H1 (cell line): ENCODE results near the gene LTB4R. TPM values are rescaled to one million over a fixed set of nuclear protein-coding genes. Genes with fewer than 3 reads are reported as not detected.

Experiments used
- CTCF ChIA-PET: fragments of 300-600 bp; sonication (Branson Sonifier 250); formaldehyde crosslinking; loops from one replicate; lab custom pipeline; 2021; ENCODE audit not compliant: partially characterized antibody; lab: Charles Lee
- POLR2A ChIA-PET: fragments of 300-600 bp; sonication (Branson Sonifier 250); formaldehyde crosslinking; loops from one replicate; lab custom pipeline; 2021; ENCODE audit warnings: inconsistent platforms; ENCODE audit not compliant: partially characterized antibody; lab: Charles Lee
- DNase-seq, 2 experiments: peaks; one replicate each; pipeline versions ENCODE4 v3.0.0 to v3.0.0-alpha.2; 2010 to 2022; ENCODE audit warnings: low spot score in 2 of 2, low read depth in 1 of 2, mixed read lengths in 1 of 2
- FAIRE-seq: peaks from 2 replicates; lab custom pipeline; 2011; peaks lifted over from hg19 to GRCh38; lab: Jason Lieb, UNC
- H2AFZ ChIP-seq: 2 replicates; pipeline ENCODE4 v1.8.1; 2012; ENCODE audit warnings: low read length, inconsistent platforms
- H2AK5ac ChIP-seq: 2 replicates; pipeline ENCODE4 v1.6.1; 2013; ENCODE audit warnings: low read depth, low read length
- H2BK120ac ChIP-seq: replicated peaks from 2 replicates; pipeline ENCODE3; 2013; ENCODE audit warnings: low read depth, low read length, inconsistent platforms
- H2BK12ac ChIP-seq: 2 replicates; pipeline ENCODE4 v1.6.1; 2013; ENCODE audit warnings: low read depth, low read length
- H2BK15ac ChIP-seq: 2 replicates; pipeline ENCODE4 v1.6.1; 2013; ENCODE audit warnings: low read length
- H2BK20ac ChIP-seq: 2 replicates; pipeline ENCODE4 v1.6.1; 2013; ENCODE audit warnings: low read length
- H2BK5ac ChIP-seq: 2 replicates; pipeline ENCODE4 v1.6.1; 2013; ENCODE audit warnings: low read depth, low read length
- H3K14ac ChIP-seq: 2 replicates; pipeline ENCODE4 v1.6.1; 2013; ENCODE audit warnings: inconsistent platforms; ENCODE audit not compliant: insufficient read length
- H3K18ac ChIP-seq: 2 replicates; pipeline ENCODE4 v1.6.1; 2013; ENCODE audit warnings: low read length; ENCODE audit errors: extremely low read depth
- H3K23ac ChIP-seq: 2 replicates; pipeline ENCODE4 v1.6.1; 2013; ENCODE audit warnings: inconsistent platforms; ENCODE audit not compliant: insufficient read length
- H3K23me2 ChIP-seq: 2 replicates; pipeline ENCODE4 v1.6.1; 2013; ENCODE audit warnings: low read depth, low read length
- H3K27ac ChIP-seq: 2 replicates; pipeline ENCODE4 v1.6.1; 2011; ENCODE audit warnings: low read depth, low read length, inconsistent platforms
- H3K27me3 ChIP-seq, 4 experiments: replicated peaks in 1 of 4; 1 replicate in 1 of 4; 2 replicates in 3 of 4; pipeline versions ENCODE4 v1.6.1 to v1.8.1; 2011 to 2013; ENCODE audit warnings: low read length in 3 of 4, mild to moderate bottlenecking in 3 of 4, inconsistent platforms in 2 of 4, mixed read lengths in 2 of 4, moderate library complexity in 1 of 4; ENCODE audit not compliant: control insufficient read depth in 3 of 4, insufficient read depth in 3 of 4; ENCODE audit errors: extremely low read depth in 1 of 4
- H3K36me3 ChIP-seq, 4 experiments: 2 replicates each; pipeline versions ENCODE4 v1.6.1 to v1.8.1; 2011 to 2013; ENCODE audit warnings: mild to moderate bottlenecking in 4 of 4, low read length in 3 of 4, moderate library complexity in 2 of 4, control low read depth in 1 of 4, inconsistent platforms in 1 of 4; ENCODE audit not compliant: insufficient read depth in 4 of 4, control insufficient read depth in 2 of 4
- H3K4ac ChIP-seq: replicated peaks from 2 replicates; pipeline ENCODE3; 2013; ENCODE audit warnings: low read length, low read depth, mixed read lengths, inconsistent platforms; ENCODE audit not compliant: insufficient read length
- H3K4me1 ChIP-seq, 4 experiments: replicated peaks in 1 of 4; 1 replicate in 1 of 4; 2 replicates in 3 of 4; pipeline versions ENCODE4 v1.6.1 to v1.8.1; 2011 to 2013; ENCODE audit warnings: low read length in 3 of 4, inconsistent platforms in 2 of 4, mixed read lengths in 1 of 4; ENCODE audit not compliant: insufficient read depth in 4 of 4, control insufficient read depth in 3 of 4
- H3K4me2 ChIP-seq, 2 experiments: 2 replicates each; pipeline versions ENCODE4 v1.6.1 to v1.8.1; 2011 to 2013; ENCODE audit warnings: low read depth in 2 of 2, low read length in 2 of 2, control low read depth in 1 of 2, inconsistent platforms in 1 of 2, mild to moderate bottlenecking in 1 of 2; ENCODE audit not compliant: insufficient read depth in 1 of 2
- H3K4me3 ChIP-seq, 4 experiments: fragments of 200-600, 300-600 bp in 1 of 4; sonication (generic), shearing (Covaris generic), sonication (Bioruptor Twin) in 1 of 4; 2 replicates each; pipeline versions ENCODE4 v1.5.1 to v1.8.1; 2011 to 2016; ENCODE audit warnings: low read length in 4 of 4, low read depth in 3 of 4, control low read depth in 2 of 4, inconsistent platforms in 2 of 4, mild to moderate bottlenecking in 2 of 4, mixed read lengths in 1 of 4, moderate library complexity in 1 of 4; ENCODE audit not compliant: insufficient read depth in 2 of 4; ENCODE audit errors: extremely low read depth in 1 of 4
- H3K56ac ChIP-seq: replicated peaks from 2 replicates; pipeline ENCODE3; 2013; ENCODE audit warnings: low read depth, mild to moderate bottlenecking, mixed read lengths, low read length, inconsistent platforms; ENCODE audit not compliant: insufficient read length
- H3K79me1 ChIP-seq: 2 replicates; pipeline ENCODE4 v1.6.1; 2013; ENCODE audit warnings: low read depth, low read length, control low read depth
- H3K79me2 ChIP-seq, 2 experiments: 2 replicates each; pipeline versions ENCODE4 v1.6.1 to v1.8.1; 2012 to 2013; ENCODE audit warnings: low read length in 2 of 2, mild to moderate bottlenecking in 2 of 2, inconsistent platforms in 1 of 2; ENCODE audit not compliant: insufficient read depth in 2 of 2, control insufficient read depth in 1 of 2
- H3K9ac ChIP-seq, 4 experiments: replicated peaks in 1 of 4; 1 replicate in 1 of 4; 2 replicates in 3 of 4; pipeline versions ENCODE4 v1.6.1 to v1.8.1; 2011 to 2013; ENCODE audit warnings: low read depth in 3 of 4, low read length in 3 of 4, control low read depth in 2 of 4, mild to moderate bottlenecking in 2 of 4, moderate library complexity in 2 of 4, inconsistent platforms in 1 of 4; ENCODE audit errors: extremely low read depth in 1 of 4
- H3K9me3 ChIP-seq, 2 experiments: 2 replicates each; pipeline versions ENCODE4 v1.6.1 to v1.8.1; 2012 to 2013; ENCODE audit warnings: mild to moderate bottlenecking in 2 of 2, moderate library complexity in 2 of 2, control low read depth in 1 of 2, inconsistent platforms in 1 of 2, low read depth in 1 of 2, low read length in 1 of 2, mixed read lengths in 1 of 2; ENCODE audit not compliant: insufficient read depth in 2 of 2
- H4K20me1 ChIP-seq, 2 experiments: replicated peaks in 1 of 2; 2 replicates each; pipeline versions ENCODE3 to v1.8.1; 2011 to 2013; ENCODE audit warnings: inconsistent platforms in 2 of 2, low read length in 2 of 2, mild to moderate bottlenecking in 1 of 2; ENCODE audit not compliant: insufficient read depth in 2 of 2, control insufficient read depth in 1 of 2
- H4K5ac ChIP-seq: 2 replicates; pipeline ENCODE4 v1.6.1; 2013; ENCODE audit warnings: low read length, low read depth, mixed read lengths, inconsistent platforms; ENCODE audit not compliant: insufficient read length
- H4K8ac ChIP-seq: 2 replicates; pipeline ENCODE4 v1.8.0; 2013; ENCODE audit warnings: mild to moderate bottlenecking, moderate library complexity, low read length, inconsistent platforms; ENCODE audit not compliant: insufficient read depth; ENCODE audit errors: extremely low read depth
- H4K91ac ChIP-seq: replicated peaks from 2 replicates; pipeline ENCODE3; 2013; ENCODE audit warnings: low read length, mixed read lengths, inconsistent platforms; ENCODE audit not compliant: insufficient read length
- CHD2 ChIP-seq: IDR thresholded peaks from 2 replicates; pipeline ENCODE4 v1.6.1; 2012; ENCODE audit warnings: low read length, improper control_type of control experiment
- RBBP5 ChIP-seq: IDR thresholded peaks from 2 replicates; pipeline ENCODE4 v1.7.1; 2012; ENCODE audit warnings: low read depth, mild to moderate bottlenecking, inconsistent platforms, low read length, moderate library complexity, borderline replicate concordance
- SIX5 ChIP-seq: IDR thresholded peaks from 2 replicates; pipeline ENCODE4 v1.6.1; 2011; ENCODE audit warnings: mild to moderate bottlenecking, low read depth, low read length
- WGBS, 2 experiments: shearing (Covaris generic) in 1 of 2; methylation state at CpG; one replicate each; pipeline versions ENCODE4 v1.1.6 to v1.1.7; 2013 to 2015; ENCODE audit warnings: low lambda C conversion rate in 2 of 2, mixed read lengths in 2 of 2, inconsistent platforms in 1 of 2, low coverage in 1 of 2, missing lambda C conversion rate in 1 of 2; ENCODE audit not compliant: insufficient replicate concordance in 2 of 2, insufficient coverage in 1 of 2, insufficient read length in 1 of 2; ENCODE audit errors: extremely low coverage in 1 of 2, missing lambda C conversion rate in 1 of 2; 5-methylcytosine and 5-hydroxymethylcytosine counted together
- long read RNA-seq, 2 experiments: library from RNA in 1 of 2; library from capped mRNA in 1 of 2; stranded (forward); transcript quantifications; one replicate each; pipeline ENCODE4 v2.0.0, GENCODE V29; 2021; ENCODE audit warnings: inconsistent platforms in 1 of 2
- polyA minus RNA-seq, 3 experiments: library from RNA; depleted of rRNA, polyadenylated mRNA; stranded (reverse); fragments of >200 nt; gene quantifications; 1 replicate in 2 of 3; 2 replicates in 1 of 3; pipeline ENCODE4 v1.2.3, GENCODE V29; 2011
- polyA plus RNA-seq, 7 experiments: library from polyadenylated mRNA; depleted of rRNA in 3 of 7; stranded (reverse) in 5 of 7; unstranded in 2 of 7; fragments of >200 nt in 5 of 7; fragments of 200-250 nt in 2 of 7; gene quantifications; 1 replicate in 5 of 7; 2 replicates in 1 of 7; 4 replicates in 1 of 7; pipeline versions ENCODE4 v1.2.1 to v1.2.3, GENCODE V29; 2011 to 2013; ENCODE audit warnings: missing spikeins in 2 of 7, mixed read lengths in 2 of 7
- total RNA-seq: library from RNA; stranded (reverse); fragmentation: NEBNext Ultra II Directional; extraction: Animal tissue kit (Norgen Biotek cat#: 25700); gene quantifications from 2 replicates; pipeline ENCODE4 v1.2.1, GENCODE V29; 2021

The LTB4R gene, protein sequence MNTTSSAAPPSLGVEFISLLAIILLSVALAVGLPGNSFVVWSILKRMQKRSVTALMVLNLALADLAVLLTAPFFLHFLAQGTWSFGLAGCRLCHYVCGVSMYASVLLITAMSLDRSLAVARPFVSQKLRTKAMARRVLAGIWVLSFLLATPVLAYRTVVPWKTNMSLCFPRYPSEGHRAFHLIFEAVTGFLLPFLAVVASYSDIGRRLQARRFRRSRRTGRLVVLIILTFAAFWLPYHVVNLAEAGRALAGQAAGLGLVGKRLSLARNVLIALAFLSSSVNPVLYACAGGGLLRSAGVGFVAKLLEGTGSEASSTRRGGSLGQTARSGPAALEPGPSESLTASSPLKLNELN
- total RNA-seq: 4.1 and 6.8 TPM in 2 replicates
- polyA plus RNA-seq (2011; rRNA removed): 6.7 and 9.7 TPM in 2 replicates
- 9.0 TPM for polyA plus RNA-seq (2011; cell fraction: cytosol; rRNA removed)
- 70.2 TPM for polyA plus RNA-seq (2011; cell fraction: nucleus; rRNA removed)
- polyA plus RNA-seq (2012, experiment 1 of 2): 7.9 to 10.8 TPM (median 9.6 TPM) in 4 replicates
- polyA plus RNA-seq (2012, experiment 2 of 2): 2.2 TPM
- polyA plus RNA-seq (2013, experiment 1 of 2): 4.9 TPM
- 4.3 TPM for polyA plus RNA-seq (2013, experiment 2 of 2)
- polyA minus RNA-seq (2011; rRNA and poly(A)+ RNA removed): 2.8 and 8.7 TPM in 2 replicates
- polyA minus RNA-seq (2011; cell fraction: cytosol; rRNA and poly(A)+ RNA removed): 1.4 TPM
- polyA minus RNA-seq (2011; cell fraction: nucleus; rRNA and poly(A)+ RNA removed): 12.2 TPM
- long read RNA-seq, experiment 1: 0 reads
- long read RNA-seq, experiment 2: 0 reads

DNA sequence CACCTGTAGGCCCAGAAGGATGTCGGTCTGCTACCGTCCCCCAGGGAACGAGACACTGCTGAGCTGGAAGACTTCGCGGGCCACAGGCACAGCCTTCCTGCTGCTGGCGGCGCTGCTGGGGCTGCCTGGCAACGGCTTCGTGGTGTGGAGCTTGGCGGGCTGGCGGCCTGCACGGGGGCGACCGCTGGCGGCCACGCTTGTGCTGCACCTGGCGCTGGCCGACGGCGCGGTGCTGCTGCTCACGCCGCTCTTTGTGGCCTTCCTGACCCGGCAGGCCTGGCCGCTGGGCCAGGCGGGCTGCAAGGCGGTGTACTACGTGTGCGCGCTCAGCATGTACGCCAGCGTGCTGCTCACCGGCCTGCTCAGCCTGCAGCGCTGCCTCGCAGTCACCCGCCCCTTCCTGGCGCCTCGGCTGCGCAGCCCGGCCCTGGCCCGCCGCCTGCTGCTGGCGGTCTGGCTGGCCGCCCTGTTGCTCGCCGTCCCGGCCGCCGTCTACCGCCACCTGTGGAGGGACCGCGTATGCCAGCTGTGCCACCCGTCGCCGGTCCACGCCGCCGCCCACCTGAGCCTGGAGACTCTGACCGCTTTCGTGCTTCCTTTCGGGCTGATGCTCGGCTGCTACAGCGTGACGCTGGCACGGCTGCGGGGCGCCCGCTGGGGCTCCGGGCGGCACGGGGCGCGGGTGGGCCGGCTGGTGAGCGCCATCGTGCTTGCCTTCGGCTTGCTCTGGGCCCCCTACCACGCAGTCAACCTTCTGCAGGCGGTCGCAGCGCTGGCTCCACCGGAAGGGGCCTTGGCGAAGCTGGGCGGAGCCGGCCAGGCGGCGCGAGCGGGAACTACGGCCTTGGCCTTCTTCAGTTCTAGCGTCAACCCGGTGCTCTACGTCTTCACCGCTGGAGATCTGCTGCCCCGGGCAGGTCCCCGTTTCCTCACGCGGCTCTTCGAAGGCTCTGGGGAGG is at the start of gene LTB4R:
LTB4R (plus strand) TSS at position 857 of the 959 bp plus-strand sequence. CDS start 4,150 bp downstream, outside the sequence.
- ChIA-PET CTCF (interaction anchor here (0.6 to 15.8 kb wide), 8 partner anchors 8 to 160 kb away, joined by 3 to 173 read pairs (median 8); partner anchors contain the start of genes ADCY4, DHRS1, NOP9 and RABGGTA), POLR2A (interaction anchor here (0.6 to 5.1 kb wide), 7 partner anchors 11 to 132 kb away, joined by 3 to 35 read pairs (median 4); partner anchors contain the start of genes DHRS1, NOP9 and TINF2)
- no peak within 1 kb of the TSS for H2BK5ac ChIP-seq
- no peak within 1 kb of the TSS for H3K9ac ChIP-seq
- H3K9me3 ChIP-seq: no peaks in the 10 kb centered on the region
- H3K23ac ChIP-seq: no peak within 1 kb of the TSS
- H3K36me3 ChIP-seq: peaks cover 7 to 10% (median 8%) of the 10 kb centered on the region in 4 experiments; a peak in 5 of 8 replicates
- no peak within 1 kb of the TSS for H2AFZ ChIP-seq
- DNase-seq: no peak
- no peak within 1 kb of the TSS for H2BK20ac ChIP-seq
- no peak within 1 kb of the TSS for H3K56ac ChIP-seq
- no peaks in the 10 kb centered on the region for H3K79me2 ChIP-seq
- H3K27me3 ChIP-seq: peaks cover 0 to 4% (median 0%) of the 10 kb centered on the region in 4 experiments; a peak in 3 of 7 replicates
- peaks cover 1% of the 10 kb centered on the region; the same call in 1 of the 2 replicates for H3K23me2 ChIP-seq
- no peak within 1 kb of the TSS for H2AK5ac ChIP-seq
- no peak within 1 kb of the TSS for H4K5ac ChIP-seq
- no peak for FAIRE-seq
- no peak within 1 kb of the TSS for H3K4me3 ChIP-seq
- H4K91ac ChIP-seq: no peak within 1 kb of the TSS
- H2BK120ac ChIP-seq: no peak within 1 kb of the TSS
- no peak within 1 kb of the TSS for H3K4me2 ChIP-seq
- H3K4ac ChIP-seq: no peak within 1 kb of the TSS
- peaks cover 2 to 7% of the 10 kb centered on the region in 2 experiments for H4K20me1 ChIP-seq
- no peak within 1 kb of the TSS for H3K27ac ChIP-seq
- no peaks in the 10 kb centered on the region for H3K79me1 ChIP-seq
- TF ChIP-seq CHD2 (no peak), SIX5 (no peak), RBBP5 (no peak)
- H2BK12ac ChIP-seq: no peak within 1 kb of the TSS
- no peaks in the 10 kb centered on the region; a peak in 2 of 7 replicates for H3K4me1 ChIP-seq
- no peak within 1 kb of the TSS for H4K8ac ChIP-seq
- no peak within 1 kb of the TSS for H2BK15ac ChIP-seq
- no peak within 1 kb of the TSS for H3K14ac ChIP-seq
- 95% methylated on average over 70 of the region's 99 CpGs; no CpG with 5 or more reads in 1 of the 2 experiments for WGBS, 2 experiments
- H3K18ac ChIP-seq: no peak within 1 kb of the TSS
